GM10248 (cell line): ENCODE results near the gene SCN1B.
"Not testable (repeated sequence)": the region's sequence is repeated elsewhere in the genome, so short reads cannot be mapped to it uniquely, and the experiment has no call there.

Experiments used
- CTCF ChIA-PET: fragments of 300-600 bp; sonication (Branson Sonifier 250); formaldehyde crosslinking; extraction: SDS; loops from one replicate; lab custom pipeline; 2021; ENCODE audit warnings: antibody characterized with exemption; lab: Yijun Ruan, JAX
- POLR2A ChIA-PET: fragments of 350-650 bp; sonication (Branson Sonifier 250); formaldehyde crosslinking; extraction: SDS; loops from one replicate; lab custom pipeline; 2020; ENCODE audit warnings: antibody characterized with exemption; lab: Yijun Ruan, JAX
- DNase-seq: peaks from one replicate; pipeline ENCODE4 v3.0.0; 2012; ENCODE audit errors: extremely low spot score
- TF ChIP-seq, protein P1 (sequence below): IDR thresholded peaks from 2 replicates; pipeline ENCODE4 v1.5.1; 2012; ENCODE audit warnings: mild to moderate bottlenecking, low read depth; ENCODE audit errors: extremely low read depth, missing control alignments, control extremely low read depth

Gene SCN1B

DNA sequence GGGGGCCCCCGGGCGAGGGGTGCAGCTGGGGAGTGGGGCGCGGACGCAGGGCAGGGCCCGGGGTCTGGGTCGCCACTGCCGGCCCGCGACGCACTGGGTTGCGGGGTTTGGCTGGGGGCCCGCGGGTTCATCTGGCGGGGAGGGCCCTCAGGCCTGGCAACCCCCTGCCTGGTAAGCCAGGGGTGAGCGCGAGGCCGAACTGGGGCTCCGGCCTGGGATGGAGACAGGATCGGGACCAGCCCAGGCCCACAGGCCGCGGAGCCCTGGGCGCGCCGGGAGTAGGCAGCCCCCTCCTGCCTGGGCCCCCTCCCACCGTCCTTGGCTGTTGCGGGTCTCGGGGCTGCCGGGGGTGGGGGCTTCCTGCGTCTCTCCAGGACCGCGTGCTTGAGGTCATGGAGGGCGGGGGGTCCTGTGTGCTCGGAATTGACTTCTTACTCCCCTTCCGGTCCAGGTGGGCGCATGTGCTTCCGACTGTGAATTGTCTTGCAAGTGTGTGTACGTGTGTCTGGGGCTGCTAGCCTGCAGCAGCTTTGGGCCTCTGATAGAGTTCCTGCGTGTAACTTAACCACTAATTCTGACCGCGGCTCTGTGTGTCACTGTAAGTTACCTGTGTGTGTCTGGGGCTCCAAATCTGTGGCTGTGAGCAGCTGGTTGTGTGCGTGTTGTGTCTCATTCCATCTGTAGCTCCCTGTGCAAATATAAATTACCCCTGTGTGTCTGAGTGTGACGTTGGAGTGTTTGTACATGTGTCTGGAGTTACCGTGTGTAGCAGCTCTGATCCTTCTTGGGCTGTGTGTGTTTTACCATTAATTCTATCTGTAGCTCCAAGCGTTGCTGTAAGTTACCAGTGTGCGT, 29.4 kb upstream of the SCN1B start:
- CTCF ChIA-PET = interaction anchor here (1.0 to 2.2 kb wide), 5 partner anchors 8 to 26 kb away, joined by 3 to 6 read pairs (median 4); no protein-coding TSS in a partner anchor
- POLR2A ChIA-PET = interaction anchor here (0.9 kb wide), 1 partner anchor 12 kb away, joined by 3 read pairs; no protein-coding TSS in a partner anchor
- no peak for DNase-seq
- TF ChIP-seq, protein P1, sequence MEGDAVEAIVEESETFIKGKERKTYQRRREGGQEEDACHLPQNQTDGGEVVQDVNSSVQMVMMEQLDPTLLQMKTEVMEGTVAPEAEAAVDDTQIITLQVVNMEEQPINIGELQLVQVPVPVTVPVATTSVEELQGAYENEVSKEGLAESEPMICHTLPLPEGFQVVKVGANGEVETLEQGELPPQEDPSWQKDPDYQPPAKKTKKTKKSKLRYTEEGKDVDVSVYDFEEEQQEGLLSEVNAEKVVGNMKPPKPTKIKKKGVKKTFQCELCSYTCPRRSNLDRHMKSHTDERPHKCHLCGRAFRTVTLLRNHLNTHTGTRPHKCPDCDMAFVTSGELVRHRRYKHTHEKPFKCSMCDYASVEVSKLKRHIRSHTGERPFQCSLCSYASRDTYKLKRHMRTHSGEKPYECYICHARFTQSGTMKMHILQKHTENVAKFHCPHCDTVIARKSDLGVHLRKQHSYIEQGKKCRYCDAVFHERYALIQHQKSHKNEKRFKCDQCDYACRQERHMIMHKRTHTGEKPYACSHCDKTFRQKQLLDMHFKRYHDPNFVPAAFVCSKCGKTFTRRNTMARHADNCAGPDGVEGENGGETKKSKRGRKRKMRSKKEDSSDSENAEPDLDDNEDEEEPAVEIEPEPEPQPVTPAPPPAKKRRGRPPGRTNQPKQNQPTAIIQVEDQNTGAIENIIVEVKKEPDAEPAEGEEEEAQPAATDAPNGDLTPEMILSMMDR = no peak

DNA sequence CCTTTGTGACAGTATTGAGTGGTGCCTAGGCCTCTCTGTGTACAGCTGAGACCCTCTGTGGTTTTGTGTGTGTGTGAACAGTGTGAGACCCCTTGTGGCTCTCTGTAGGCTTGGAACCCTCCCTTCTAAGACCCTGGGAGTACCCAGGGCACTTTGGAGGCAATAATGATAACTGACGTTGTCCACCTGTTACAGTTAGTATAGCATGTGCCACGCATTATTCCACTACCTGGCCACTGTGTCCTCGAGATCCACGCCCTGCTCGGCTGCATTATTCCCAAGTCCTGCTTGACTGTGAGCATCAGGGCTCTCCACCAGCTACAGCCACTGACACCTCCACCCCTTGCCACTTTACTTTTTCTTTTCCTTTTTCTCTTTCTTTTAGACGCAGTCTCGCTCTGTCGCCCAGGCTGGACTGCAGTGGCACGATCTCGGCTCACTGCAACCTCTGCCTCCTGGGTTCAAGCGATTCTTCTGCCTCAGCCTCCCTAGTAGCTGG, 28.2 kb upstream of the SCN1B start:
- DNase-seq = no peak
- ChIA-PET POLR2A (interaction anchor here (0.9 kb wide), 1 partner anchor 13 kb away, joined by 3 read pairs; no protein-coding TSS in a partner anchor), CTCF (interaction anchor here (0.7 to 2.2 kb wide), 5 partner anchors 7 to 28 kb away, joined by 3 to 6 read pairs (median 4); no protein-coding TSS in a partner anchor)
- TF ChIP-seq, protein P1 = no peak

DNA sequence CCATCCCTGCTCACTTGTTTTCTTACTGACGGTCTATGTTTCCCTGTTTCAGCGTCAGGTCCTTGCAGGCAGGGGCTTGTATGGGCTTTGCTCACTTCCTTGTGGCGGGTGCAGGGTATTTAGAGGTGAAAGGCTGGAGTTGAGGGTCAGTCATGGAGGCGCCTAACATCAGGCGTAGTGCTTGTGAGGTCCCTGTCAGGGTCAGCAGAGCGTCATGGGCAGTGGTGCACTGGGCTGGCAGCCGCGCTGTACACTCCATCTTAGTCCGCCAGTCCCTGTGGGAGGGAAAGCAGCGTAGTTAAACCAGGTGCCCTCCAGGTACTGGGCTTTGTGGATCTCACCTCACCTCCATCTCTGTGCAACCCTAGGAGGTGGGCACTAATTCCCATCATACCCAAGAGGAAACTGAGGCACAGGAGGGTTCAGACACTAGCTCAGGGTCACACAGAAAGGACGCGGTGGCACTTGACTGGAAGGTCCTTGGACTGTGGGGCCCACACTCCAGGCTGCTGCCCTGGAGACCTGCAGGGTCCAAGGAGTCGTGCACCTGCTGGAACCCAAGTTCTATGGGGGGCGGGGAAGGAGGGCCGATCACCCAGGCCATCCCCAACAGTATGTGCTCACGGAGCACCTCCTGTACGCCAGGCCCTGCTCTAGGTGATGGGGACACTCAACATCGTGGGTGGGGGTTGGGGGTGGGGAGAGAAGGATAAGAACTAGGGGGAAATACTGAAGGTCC, 25.6 kb upstream of the SCN1B start:
- ChIA-PET POLR2A (no interaction called here), CTCF (interaction anchor here (1.0 to 1.3 kb wide), 2 partner anchors 8 to 39 kb away, joined by 3 read pairs; no protein-coding TSS in a partner anchor)
- TF ChIP-seq, protein P1 = no peak
- DNase-seq = no peak

DNA sequence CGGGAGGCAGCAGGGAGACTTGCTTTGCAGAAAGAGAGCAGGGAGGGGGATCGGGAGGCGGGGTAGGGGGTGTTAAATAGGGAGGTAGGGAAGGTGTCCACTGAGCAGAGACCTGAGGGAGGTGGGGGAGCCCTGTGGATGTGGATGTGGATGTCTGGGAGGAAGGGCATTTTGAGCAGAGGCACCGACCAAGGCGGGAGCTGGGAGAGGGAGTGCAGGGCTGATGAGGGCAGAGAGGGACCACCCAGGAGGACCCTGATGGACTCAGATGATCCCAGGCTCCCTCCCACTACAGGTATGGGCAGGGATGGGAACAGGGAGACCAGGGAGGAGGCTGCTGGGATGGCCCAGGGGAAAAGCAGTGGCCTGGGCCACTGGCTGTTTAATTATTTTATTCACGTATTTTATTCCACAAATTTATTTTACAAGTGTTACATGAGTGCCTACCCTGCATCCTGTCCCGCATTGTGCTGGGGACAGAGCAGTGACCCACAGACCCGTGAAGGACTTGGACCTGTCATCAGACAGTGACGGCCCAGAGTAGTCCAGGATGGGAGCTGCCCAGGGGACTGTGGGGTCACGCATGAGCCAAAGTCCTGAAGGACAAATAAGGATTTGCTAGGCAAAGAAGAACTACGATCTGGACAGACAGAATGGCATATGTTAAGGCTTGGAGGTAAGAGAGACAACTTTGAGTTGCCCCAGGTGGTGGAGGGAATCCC, 24.9 kb upstream of the SCN1B start:
- ChIA-PET POLR2A (no interaction called here), CTCF (interaction anchor here (10.2 kb wide), 1 partner anchor 31 kb away, joined by 120 read pairs; no protein-coding TSS in a partner anchor)

DNA sequence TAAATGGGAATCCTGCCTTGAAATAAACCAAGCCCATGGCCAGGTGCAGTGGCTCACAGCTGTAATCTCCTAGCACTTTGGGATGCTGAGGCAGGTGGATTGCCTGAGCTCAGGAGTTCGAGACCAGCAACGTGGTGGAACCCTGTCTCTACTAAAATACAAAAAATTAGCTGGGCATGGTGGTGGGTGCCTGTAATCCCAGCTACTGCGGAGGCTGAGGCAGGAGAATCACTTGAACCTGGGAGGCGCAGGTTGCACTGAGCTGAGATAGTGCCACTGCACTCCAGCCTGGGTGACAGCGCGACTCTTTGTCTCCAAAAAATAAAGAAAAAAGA, 24.3 kb upstream of the SCN1B start:
- CTCF ChIA-PET = interaction anchor here (2.6 to 10.2 kb wide), 2 partner anchors 10 to 32 kb away, joined by 6 to 120 read pairs; no protein-coding TSS in a partner anchor
- DNase-seq, POLR2A ChIA-PET: not testable (repeated sequence)

More for the DNA sequence above, 24.9 kb upstream of the SCN1B start:
- no peak for DNase-seq
- TF ChIP-seq, protein P1 = no peak

DNA sequence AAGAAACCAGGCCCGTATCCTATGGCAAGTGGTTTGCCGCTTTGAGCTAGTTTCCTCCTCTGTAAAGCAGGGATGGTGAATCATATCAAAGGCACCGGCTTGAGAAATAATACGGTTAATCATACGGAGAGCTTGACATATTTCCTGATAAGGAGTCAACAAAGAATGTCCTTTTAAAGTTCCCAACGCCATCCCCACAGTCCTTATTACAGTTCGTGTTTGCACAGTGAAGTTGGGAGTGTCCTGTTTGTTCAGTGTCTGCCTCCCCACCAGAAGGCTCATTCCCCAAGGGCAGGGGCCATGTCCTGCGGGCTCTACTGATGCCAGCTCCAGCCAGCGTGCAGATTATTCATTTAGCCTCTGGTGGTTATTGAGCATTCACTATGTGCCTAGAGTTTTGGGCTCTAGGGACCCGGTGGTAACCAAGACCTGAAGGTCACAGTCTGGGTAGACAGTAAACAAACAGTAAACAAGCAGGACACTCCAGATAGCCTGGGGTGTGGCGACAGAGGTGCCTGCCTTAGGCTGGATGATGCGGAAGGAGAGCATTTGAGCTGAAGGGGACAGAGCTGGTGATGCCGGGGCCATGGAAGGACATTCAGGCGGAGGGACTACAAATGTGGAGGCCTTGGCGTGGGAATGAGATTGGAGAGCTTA, 23.8 kb upstream of the SCN1B start:
- CTCF ChIA-PET = interaction anchor here (1.3 to 10.2 kb wide), 3 partner anchors 10 to 32 kb away, joined by 4 to 120 read pairs (median 6); no protein-coding TSS in a partner anchor
- POLR2A ChIA-PET = no interaction called here

More for the DNA sequence above, 23.8 kb upstream of the SCN1B start:
- DNase-seq = no peak
- TF ChIP-seq, protein P1 = no peak
